AG04449 (cell line): Measurements from ENCODE around the gene WDR18.
"Not testable (repeated sequence)": the region's sequence is repeated elsewhere in the genome, so short reads cannot be mapped to it uniquely, and the experiment has no call there.

ENCODE experiments used
- CTCF ChIA-PET: fragments of 350-600 bp; formaldehyde crosslinking; extraction: SDS; loops from one replicate; lab custom pipeline; 2021; ENCODE audit warnings: antibody characterized with exemption; lab: Yijun Ruan, JAX
- POLR2A ChIA-PET: fragments of 400-600, 350-600 bp; formaldehyde crosslinking; extraction: SDS; loops from one replicate; lab custom pipeline; 2020; ENCODE audit warnings: antibody characterized with exemption, inconsistent platforms; lab: Yijun Ruan, JAX
- DNase-seq: peaks from one replicate; pipeline ENCODE4 v3.0.0-alpha.2; 2010; ENCODE audit warnings: low read depth, low spot score
- H3K4me3 ChIP-seq: 2 replicates; pipeline ENCODE4 v1.5.1; 2011; ENCODE audit warnings: low read depth, mild to moderate bottlenecking, control low read depth, low read length
- TF ChIP-seq, protein P1 (sequence below): IDR thresholded peaks from one replicate; pipeline ENCODE4 v1.5.1; 2011; ENCODE audit warnings: mild to moderate bottlenecking, moderate library complexity, low read length, control low read depth, inconsistent platforms; ENCODE audit not compliant: insufficient read depth; ENCODE audit errors: missing control alignments

WDR18 gene

DNA sequence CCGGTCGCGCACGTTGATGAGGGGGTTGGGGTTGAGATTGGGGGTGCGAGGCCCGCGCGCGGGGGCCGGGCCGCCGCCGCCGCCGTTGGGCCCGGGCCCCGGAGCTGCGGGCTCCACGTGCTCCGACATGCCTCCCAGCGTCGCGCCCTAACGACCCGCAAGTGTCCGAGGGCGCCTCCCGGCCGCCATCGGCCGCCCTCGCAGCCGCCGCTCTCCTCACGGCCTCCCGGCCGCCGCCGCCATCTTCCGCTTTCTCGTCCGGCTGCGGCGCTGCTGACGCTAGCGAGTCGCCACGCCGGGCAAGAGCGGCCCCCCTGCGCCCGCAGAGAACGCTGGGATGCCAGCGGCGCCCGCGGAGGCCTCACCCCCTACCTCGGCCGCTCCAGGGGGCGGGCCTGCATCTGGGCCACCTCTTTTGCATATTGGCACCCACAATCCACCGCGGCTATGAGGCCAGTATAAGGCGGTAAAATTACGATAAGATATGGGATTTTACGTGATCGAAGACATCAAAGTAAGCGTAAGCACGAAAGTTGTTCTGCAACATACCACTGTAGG lies 36.8 kb downstream of the WDR18 start, which contains the start of gene TMEM259:
TSS of gene TMEM259 (minus strand) at position 256 of the 558 bp plus-strand sequence. CDS start at position 129, 127 bp downstream.
- ChIA-PET POLR2A (interaction anchor here (0.6 to 1.2 kb wide), 6 partner anchors 11 to 248 kb away, joined by 3 to 5 read pairs (median 4); partner anchors contain the start of genes CIRBP and WDR18), CTCF (interaction anchor here (1.0 to 1.8 kb wide), 3 partner anchors 22 to 99 kb away, joined by 3 to 4 read pairs (median 4); no protein-coding TSS in a partner anchor)
- TF ChIP-seq, protein P1, sequence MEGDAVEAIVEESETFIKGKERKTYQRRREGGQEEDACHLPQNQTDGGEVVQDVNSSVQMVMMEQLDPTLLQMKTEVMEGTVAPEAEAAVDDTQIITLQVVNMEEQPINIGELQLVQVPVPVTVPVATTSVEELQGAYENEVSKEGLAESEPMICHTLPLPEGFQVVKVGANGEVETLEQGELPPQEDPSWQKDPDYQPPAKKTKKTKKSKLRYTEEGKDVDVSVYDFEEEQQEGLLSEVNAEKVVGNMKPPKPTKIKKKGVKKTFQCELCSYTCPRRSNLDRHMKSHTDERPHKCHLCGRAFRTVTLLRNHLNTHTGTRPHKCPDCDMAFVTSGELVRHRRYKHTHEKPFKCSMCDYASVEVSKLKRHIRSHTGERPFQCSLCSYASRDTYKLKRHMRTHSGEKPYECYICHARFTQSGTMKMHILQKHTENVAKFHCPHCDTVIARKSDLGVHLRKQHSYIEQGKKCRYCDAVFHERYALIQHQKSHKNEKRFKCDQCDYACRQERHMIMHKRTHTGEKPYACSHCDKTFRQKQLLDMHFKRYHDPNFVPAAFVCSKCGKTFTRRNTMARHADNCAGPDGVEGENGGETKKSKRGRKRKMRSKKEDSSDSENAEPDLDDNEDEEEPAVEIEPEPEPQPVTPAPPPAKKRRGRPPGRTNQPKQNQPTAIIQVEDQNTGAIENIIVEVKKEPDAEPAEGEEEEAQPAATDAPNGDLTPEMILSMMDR = no peak
- peak within 1 kb of the TSS; percentile 98 for H3K4me3 ChIP-seq
- DNase-seq = peak; percentile 71

DNA sequence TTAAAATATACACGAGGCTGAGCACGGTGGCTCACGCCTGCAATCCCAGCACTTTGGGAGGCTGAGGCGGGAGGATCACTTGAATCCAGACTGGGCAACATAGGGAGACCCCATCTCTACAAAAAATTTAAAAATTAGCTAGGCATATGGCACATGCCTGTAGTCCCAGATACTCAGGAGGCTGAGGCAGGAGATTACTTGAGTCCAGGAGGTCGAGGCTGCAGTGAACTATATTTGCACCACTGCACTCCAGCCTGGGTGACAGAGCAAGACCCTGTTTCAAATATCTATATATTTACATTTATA lies 39.7 kb downstream of the WDR18 start:
- CTCF ChIA-PET = interaction anchor here (1.3 to 1.7 kb wide), 2 partner anchors 171 to 221 kb away, joined by 4 to 6 read pairs; no protein-coding TSS in a partner anchor

DNA sequence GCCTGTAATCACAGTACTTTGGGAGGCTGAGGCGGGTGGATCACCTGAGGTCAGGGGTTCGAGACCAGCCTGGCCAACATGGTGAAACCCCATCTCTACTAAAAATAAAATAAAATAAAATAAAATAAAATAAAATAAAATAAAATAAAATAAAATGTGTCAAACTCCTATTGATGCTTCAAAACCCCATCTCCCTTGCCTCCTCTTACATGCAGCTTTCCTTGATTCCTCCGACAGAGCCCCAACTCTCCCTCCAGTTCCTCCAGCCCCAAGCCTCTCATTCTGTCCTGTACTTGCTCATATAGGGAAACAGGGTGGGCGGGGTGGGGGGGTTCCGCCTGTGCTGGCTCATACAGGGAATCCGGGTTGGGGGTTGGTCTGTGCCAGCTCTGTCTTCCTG lies 40.9 kb downstream of the WDR18 start:
- H3K4me3 ChIP-seq, DNase-seq: not testable (repeated sequence)
- POLR2A ChIA-PET = interaction anchor here (1.9 kb wide), 1 partner anchor 244 kb away, joined by 4 read pairs; the partner anchor contains the start of gene CIRBP
- CTCF ChIA-PET = interaction anchor here (1.1 to 4.2 kb wide), 4 partner anchors 15 to 219 kb away, joined by 3 to 19 read pairs (median 7); partner anchors contain the start of gene ABCA7

More for the DNA sequence above, 39.7 kb downstream of the WDR18 start:
- POLR2A ChIA-PET, DNase-seq, H3K4me3 ChIP-seq: not testable (repeated sequence)

DNA sequence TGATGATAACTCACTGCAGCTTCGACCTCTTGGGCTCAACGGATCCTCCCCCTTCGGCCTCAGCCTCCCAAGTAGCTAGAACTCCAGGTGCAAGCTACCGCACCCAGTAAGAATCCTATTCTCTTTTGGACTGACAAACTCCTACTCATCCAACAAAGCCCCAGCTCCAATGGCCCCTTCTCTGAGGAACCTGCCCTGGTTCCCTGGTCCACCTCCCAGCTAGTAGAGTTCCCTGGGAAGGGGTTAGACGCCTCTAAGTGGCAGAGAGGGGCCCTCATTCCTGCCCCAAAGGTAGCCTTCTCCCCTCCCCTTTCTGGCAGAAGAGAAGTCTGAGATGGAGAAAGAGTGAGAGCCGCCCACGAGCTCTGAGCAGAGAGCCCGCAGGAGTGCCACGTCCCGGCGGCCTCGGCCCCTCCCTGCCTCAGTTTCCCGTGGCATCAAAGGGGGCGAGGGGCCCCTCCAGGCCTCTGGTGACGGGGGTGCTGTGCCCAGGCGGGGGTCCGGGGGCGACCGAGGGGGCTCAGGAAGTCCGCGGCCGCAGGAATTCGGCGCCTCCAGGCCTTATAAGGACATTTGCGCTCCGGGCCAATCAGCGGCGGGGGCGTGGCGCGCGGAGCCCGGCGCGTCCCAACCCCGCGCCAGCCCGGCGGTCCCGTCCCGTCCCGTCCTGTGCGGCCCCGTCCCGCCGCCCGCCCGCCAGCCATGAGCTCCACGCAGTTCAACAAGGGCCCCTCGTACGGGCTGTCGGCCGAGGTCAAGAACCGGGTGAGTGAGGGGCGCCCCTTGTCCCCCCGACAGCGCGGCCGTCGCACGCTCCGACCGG lies 42.0 kb downstream of the WDR18 start, which contains the start of gene CNN2:
TSS of gene CNN2 (plus strand) at position 649 of the 823 bp plus-strand sequence. CDS start at position 703, 54 bp downstream.
- no peak for DNase-seq
- peak within 1 kb of the TSS; percentile 96 for H3K4me3 ChIP-seq
- ChIA-PET CTCF (interaction anchor here (1.8 to 4.2 kb wide), 3 partner anchors 14 to 218 kb away, joined by 5 to 19 read pairs (median 9); partner anchors contain the start of gene ABCA7), POLR2A (interaction anchor here (0.6 to 8.0 kb wide), 9 partner anchors 13 to 243 kb away, joined by 3 to 104 read pairs (median 4); partner anchors contain the start of genes ABCA7, CIRBP, GPX4 and SBNO2)
- TF ChIP-seq, protein P1 = no peak

DNA sequence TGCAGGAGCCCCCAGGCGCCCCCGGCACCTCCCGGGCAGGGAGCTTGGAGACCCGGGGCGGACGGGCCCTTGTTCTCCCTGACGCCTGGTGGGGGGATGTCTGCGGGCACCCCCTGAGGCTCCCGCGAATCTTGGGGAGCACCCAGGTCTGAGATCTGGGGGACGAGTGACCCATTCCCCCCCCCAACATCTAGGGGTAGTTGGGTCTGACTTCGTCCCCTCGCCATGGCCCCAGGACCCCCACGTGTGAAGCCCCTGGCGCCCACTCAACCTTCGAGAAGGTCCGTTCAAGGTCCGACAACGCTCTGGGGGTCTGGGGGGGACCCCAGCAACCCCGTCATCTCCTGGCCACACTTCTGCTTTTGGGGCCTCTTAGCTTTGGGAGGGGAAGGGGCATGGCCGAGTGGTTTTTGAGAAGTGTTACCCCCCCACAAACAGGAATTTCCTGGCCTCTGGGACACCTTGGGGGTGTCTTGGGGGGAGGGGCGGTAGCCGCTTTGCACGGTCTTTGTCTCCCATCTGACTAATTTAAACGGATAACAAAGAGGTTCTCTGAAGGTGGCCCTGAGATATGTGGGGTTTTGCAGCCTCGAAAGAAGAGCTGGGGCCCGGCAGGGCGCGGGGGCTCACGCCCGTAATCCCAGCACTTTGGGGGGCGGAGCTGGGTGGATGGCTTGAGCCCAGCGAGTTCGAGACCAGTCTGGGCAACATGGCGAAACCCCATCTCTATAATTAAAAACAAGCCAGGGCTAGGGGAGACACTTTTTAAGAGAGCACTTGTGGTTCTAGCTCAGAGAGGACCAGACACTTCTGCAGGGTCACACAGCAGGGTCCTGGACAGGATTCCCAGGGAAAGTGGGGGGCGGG lies 42.9 kb downstream of the WDR18 start:
- TF ChIP-seq, protein P1 = no peak
- H3K4me3 ChIP-seq = peak overlapping the region; percentile 96
- CTCF ChIA-PET = interaction anchor here (1.2 to 4.2 kb wide), 5 partner anchors 13 to 217 kb away, joined by 4 to 19 read pairs (median 5); partner anchors contain the start of gene ABCA7
- POLR2A ChIA-PET = interaction anchor here (0.6 to 8.0 kb wide), 10 partner anchors 12 to 242 kb away, joined by 3 to 104 read pairs (median 4); partner anchors contain the start of genes ABCA7, CIRBP, GPX4 and SBNO2
- no peak for DNase-seq

DNA sequence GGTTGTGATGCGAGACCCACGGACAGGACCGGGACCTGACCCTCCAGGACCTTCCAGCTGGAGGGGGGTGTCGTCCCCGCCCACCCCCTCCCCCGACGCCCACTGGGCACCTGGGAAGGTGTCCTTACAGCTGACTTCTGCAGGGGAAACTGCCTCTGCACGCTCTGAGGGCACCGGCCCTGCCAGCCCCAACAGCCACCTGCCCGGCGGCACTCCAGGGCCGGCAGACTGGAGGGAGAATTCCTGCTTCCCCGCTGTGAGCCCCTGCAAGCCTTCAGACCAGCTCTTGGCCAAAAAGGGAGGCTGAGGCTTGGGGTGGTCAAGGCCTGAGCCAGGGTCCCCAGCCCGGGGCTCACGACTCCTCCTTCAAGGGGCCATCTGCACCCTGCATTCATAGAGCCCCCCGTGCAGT lies 43.5 kb downstream of the WDR18 start:
- POLR2A ChIA-PET = interaction anchor here (0.6 to 8.0 kb wide), 5 partner anchors 11 to 214 kb away, joined by 3 to 104 read pairs (median 3); partner anchors contain the start of genes ABCA7, ATP5F1D and GPX4
- CTCF ChIA-PET = interaction anchor here (0.6 to 4.2 kb wide), 4 partner anchors 85 to 213 kb away, joined by 3 to 19 read pairs (median 4); no protein-coding TSS in a partner anchor

More for the DNA sequence above, 43.5 kb downstream of the WDR18 start:
- DNase-seq = no peak
- TF ChIP-seq, protein P1 = no peak
- H3K4me3 ChIP-seq = peak overlapping the region; percentile 96
